H4 (cell line): ENCODE data around the gene TBC1D22A. TPM values are rescaled to one million over a fixed set of nuclear protein-coding genes. Genes with fewer than 3 reads are reported as not detected.
A peak's percentile ranks its signal among the peaks of the same experiment; 100 is the strongest.

Experiments
- DNase-seq: peaks from one replicate; pipeline ENCODE4 v3.0.0-alpha.2; 2015; ENCODE audit warnings: low spot score
- total RNA-seq: library from RNA; depleted of rRNA; stranded (reverse); fragments of >200 nt; shearing (Covaris generic); gene quantifications from 2 replicates; pipeline ENCODE4 v1.2.3, GENCODE V29; 2014

Gene TBC1D22A
- total RNA-seq, 1 experiment from 2014 or later, result 8.6 TPM

- no peak for DNase-seq
Measured at GRCh38 chr22:46933040-46933930, 170.8 kb downstream of the TBC1D22A start.

- DNase-seq, result no peak
Measured at GRCh38 chr22:46934172-46934745, 171.8 kb downstream of the TBC1D22A start.

DNA sequence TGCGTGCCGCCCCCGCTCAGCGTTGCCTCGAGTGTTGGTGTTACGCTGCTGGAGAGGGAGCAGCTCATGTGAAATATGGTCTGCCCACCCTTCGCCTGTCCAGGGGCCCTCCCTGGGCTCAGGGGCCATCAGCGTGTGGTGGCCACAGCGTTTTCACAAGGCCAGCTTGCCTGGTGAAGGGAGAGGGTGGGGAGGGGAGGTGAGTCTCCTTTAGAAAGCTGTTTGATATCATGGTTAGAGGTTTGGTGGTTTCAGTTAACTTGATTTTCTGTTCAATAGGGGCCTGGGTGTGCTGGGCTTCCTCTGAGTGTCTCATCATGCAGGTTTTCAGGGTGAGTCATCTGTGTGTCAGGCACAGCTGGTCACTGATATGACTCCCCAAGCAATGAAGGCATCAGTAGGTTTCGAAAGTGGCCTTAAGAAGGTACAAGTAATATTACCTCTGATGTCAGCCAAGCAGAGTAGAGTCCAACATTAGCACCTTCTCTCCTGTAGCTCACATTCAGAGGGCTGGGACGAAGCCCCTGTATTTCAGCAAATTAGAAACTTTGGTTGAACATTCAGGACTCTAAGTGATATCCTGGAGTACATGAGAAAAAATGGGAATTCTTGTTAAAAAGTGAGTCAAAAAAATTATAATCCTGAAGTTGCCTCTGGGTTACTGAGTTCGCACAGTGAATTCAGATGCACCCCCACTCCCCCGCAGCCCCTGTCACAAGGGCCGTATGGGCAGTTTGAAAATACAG, 172.5 kb downstream of the TBC1D22A start:
- peak; percentile 90 for DNase-seq

DNA sequence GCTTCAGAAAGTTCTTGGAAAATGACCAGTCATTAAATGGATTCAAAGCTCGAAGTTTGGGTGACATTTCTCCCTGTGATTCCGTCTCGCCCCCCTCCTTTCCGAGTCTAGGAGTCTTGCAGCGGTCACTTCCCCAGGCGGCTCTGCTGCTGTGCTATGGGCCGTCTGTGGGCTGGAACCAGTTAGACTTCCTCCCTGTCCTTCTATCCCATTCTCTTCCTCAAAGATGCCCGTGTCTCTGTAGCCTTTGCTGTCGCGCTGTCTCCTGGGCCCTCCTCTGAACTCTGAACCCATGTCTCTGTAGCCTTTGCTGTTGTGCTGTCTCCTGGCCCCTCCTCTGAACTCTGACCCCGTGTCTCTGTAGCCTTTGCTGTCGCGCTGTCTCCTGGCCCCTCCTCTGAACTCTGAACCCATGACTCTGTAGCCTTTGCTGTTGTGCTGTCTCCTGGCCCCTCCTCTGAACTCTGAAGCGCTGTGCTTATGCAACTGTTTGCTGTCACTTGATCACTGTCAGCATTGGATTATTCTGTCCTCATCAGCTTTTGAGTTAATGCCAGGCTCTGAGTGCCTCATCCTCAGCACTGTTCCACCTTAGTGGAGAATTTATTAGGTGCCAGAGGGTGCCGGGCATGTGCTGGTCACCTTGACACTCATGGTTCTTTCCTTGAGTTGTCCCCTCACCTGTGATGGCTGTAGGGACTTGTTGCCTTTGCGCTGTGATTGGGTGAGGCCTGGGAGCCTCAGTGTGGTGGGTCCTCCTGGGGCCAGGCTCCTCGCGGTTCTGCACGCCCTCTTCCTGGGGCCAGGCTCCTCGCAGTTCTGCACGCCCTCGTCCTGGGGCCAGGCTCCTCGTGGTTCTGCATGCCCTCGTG, 173.3 kb downstream of the TBC1D22A start:
- DNase-seq, result no peak

DNA sequence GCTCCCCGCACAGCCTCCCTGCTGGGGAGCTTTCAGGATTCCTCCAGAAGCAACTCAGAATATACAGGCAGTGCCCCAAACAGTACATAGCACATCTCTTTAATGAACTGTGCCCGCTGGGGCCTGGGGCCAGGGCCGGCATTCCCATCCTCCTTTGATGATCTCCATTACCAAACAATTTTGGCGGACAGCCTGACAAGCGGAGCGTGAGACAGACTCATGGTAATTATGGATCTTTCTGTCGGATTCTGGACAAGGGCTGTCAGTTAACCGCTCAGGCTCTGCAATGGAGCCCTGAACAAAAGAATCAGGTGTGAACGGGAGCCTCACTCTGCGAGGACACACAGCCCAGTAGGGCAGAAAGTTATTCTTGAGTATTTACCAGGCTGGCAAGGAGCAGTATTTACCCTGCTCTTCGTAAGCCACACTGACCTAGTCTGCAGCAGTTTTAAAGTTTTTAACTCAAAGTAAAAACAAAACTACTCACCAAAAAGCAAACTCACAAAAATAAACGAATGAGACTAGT, 174.0 kb downstream of the TBC1D22A start:
- DNase-seq, result no peak

DNA sequence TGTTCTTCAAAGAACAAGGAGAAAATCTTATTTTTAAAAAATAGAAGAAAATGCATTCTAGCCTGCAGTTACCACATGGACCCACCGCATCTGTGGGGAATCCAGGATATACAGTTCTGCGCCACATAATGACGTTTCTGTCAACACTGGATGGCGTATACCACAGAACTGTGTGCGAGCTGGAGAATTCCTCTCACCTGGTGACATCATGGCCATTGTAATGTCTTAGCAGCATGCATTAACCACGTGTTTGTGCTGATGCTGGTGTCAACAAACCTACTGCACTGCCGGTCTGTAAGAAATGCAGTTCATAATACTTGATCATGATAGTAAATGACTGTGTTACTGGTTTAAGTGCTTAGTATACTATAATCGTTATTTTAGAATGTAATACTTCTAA, 174.7 kb downstream of the TBC1D22A start:
- no peak for DNase-seq

DNA sequence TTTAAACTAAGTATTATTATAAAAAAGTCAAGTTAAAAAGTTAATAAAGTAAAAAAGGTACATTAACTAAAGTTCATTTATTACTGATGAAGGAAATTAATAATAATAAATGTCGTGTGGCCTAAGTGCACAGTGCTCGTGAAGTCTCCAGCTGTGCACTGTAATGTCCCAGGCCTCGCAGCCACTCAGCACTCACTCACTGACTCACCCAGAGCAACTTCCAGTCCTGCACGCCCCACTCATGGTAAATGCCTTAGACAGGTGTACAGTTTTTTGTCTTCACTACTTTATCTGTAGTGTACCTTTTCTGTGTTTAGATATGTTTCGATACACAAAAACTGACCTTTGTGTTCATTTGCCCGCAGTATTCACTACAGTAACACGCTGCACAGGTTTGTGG, 175.5 kb downstream of the TBC1D22A start:
- DNase-seq, result no peak

GRCh38 chr22:46941968-46942798, 179.7 kb downstream of the TBC1D22A start:
- DNase-seq, result no peak

DNA sequence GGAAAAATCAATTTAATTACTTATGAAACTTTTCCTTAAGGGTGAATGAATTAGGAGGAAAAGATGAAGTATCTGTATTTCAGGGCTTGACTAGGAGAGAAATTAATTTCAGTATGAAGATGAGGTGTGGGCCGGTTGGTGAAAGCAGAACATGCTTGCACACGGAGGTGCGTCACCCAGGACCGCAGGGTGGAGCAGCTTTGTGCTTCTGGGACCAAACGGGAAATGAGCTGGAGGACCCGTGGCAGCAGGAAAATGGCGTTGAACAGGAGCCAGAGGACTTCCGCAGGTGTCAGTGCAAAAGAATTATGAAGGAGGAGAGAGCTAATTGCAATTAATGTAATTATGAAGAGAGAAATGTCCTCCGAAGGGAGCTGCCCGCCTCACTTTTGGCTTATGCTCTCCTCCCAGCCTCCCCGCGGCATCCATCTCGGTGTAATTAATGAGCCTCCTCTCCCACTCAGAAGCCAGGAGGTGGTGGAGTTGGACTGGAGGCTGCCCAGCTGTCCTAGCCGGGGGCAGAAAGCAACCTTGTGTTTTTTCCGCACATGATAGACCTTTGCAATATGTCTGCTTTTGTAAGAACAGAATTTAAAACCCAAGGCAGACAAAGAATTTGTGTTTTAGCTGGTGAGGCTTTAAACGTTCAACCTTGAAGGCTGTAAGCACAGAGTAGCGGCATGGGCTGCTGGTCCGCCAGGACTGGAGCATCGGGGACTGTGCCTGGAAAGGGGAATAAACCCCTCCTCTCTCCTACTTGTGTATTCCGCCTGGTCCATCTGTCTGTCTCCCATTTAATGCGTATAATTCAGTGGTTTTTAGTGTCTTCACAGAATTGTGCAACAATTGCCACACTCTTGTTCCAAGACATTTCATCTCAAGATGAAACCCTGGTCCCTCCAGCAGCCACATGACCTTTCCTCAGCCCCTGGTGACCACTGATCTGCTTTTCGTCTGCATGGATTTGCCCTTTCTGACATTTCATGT, 180.6 kb downstream of the TBC1D22A start:
- DNase-seq, result no peak

DNA sequence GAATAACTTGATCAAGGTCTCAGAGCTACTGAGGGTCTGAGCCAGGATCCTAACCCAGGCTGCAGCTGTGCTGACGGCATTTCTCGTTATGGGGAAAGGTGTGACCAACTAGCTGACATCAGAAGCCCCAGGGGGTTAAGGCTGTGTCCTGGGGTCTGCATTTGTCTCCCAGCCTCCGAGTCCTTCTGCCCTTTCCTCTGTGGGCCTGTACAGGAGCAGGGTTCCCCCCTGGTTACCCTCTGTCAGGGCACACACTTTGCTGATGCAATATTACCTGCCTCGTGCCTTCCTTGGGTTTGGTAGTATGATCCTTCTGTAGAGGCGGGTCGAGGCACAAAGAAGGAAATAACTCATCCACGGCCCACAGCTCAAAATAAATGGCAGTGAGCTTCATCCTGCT, 183.0 kb downstream of the TBC1D22A start:
- DNase-seq, result no peak

- DNase-seq, result no peak
Measured at GRCh38 chr22:46946383-46946962, 184.0 kb downstream of the TBC1D22A start.

DNA sequence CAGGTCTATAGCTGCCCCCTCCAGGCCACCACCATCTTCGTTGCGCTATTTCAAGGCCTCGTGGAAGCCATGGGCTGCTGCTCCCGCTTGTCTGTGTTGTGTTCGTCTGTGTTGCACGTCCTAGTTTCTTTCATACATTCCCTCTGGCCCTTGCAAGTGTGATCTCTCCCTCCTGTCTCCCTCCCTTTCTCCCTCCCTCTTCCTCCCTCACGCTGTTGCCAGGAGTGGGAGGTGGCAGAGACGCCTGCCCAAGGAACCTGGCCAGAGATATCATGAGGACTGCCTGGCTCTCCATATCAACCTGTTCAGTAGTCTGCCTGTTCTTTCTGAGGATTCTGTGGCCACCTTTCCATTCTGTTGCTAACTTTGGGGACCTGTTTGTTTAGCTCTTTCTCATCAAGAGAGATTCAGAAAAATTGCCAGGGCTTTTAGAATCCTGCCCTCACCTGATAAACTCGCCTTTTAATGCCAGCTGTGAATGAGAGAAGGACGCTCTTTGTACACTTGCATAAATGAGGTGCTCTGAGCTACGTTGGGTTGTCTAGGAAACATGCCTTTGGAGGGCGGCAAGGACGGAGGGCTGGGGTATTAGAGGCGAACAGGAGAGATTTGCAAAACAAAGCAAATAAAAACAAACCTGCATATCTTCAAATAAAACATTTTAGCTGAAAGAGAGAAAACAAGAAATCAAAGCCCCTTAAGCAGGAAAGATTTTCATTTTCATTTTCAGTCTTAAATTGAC, 185.2 kb downstream of the TBC1D22A start:
- DNase-seq, result no peak

DNA sequence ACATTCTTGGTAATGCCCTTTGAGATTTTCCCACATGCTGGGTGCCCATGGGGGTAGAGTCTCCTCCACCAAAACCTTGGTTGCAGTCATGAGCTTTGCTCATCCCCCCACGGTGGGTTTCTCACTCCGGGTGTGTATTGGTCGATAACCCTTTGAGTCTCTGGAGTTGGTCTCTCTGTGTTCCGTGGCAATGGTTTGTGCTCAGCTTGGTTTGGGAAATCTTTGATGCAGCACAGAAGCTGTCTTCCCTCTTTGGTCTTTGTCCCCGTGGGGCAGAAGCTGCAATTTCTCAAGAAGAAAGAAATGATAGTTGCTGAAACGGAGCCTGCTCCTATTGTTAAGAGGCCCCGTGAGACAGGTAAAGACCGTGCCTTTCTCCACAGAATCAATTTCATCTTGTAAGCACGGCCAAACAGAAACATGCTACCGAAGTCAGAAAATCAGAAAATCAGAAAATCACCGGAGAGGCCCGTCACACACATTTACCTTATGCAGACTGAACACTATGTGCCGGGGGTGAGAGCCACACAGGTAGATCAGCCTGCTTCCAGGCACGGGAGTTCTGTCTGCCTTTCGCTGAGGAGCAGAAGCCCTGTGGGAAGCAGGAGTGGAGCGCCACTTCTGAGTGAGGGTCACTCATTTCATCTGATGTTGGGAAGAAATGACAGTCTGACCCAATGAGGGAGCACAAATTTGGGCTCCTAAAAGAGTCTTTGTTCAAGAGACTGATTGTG, 186.1 kb downstream of the TBC1D22A start:
- DNase-seq, result no peak

DNA sequence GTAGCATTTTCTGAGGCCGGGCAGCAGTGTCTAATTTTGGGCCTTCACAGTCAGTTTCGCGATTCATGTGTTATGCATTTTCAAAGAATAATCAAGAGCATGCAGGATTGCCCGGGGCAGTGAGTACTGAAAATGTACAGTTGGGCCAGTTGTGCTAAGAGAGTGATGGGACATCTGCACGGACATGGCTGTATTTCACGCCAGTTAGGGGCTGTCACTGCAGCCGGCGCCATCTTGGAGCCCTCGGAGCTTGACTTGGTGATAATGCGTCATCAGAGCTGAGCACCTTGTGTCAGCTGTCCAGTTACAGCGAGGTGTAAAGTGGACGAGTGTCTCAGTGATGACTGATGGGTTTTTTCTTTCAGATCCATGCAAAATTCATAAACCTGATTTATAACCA, 188.9 kb downstream of the TBC1D22A start:
- no peak for DNase-seq

GRCh38 chr22:46951973-46952372, 189.5 kb downstream of the TBC1D22A start:
- no peak for DNase-seq

DNA sequence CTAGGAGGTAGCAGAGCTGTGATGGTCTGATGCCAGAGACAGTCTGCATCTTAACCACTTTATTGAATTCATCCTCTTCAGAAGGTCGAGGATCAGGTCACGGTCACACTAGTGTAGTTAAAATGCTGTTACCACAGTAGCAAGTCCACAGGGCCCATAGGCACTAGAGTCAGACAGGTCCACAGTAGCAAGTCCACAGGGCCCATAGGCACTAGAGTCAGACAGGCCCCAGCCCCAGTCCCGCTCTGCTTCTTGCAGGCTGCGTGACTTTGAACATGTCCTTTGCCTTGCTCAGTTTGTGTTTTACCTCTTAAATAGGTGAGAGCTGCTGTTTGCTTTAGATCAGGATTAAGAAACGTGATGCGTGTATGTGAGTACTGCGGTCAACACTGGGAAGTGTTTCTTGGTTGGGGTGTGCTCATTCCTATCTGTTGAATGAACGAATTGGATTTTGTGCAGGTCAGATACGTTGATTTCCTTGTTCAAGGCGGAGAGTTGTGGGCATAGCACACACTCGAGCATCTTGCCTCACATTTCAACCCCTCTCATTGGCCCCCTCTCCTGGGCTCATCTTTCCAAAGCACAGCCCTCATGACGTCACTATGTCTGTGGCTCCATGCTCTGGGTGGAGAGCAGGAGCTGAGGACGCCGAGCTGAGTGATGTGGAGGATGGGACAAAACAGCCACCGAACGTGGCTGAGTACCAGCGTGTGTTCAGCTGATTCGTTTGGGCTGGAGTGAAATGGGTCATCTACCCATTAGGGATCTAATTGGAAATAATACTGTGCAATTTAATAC, 191.7 kb downstream of the TBC1D22A start:
- no peak for DNase-seq

- DNase-seq, result no peak
Measured at GRCh38 chr22:46954781-46955180, 192.3 kb downstream of the TBC1D22A start.
